ENCODE results near the gene ETV1.

The ETV1 gene

GRCh38 chr7:13910805-13911551 is 78.5 kb downstream of the ETV1 start:
- Histone ChIP-seq H4K20me1 (ENCODE audit: control insufficient read depth, insufficient read depth, low read depth, low read length) (no peaks in the 10 kb centered on the region), H3K4me2 (ENCODE audit: low read length) (no peak overlapping the region), H3K27me3 (ENCODE audit: control insufficient read depth, low read length) (no peaks in the 10 kb centered on the region), H3K4me1 (ENCODE audit: control insufficient read depth, low read length) (no peaks in the 10 kb centered on the region), H3K36me3 (ENCODE audit: control insufficient read depth, low read length) (no peaks in the 10 kb centered on the region), H3K9me3 (ENCODE audit: control insufficient read depth, insufficient read depth, low read length) (no peaks in the 10 kb centered on the region; the same call in 1 of the 2 replicates), H3K79me2 (ENCODE audit: control insufficient read depth, low read length) (no peaks in the 10 kb centered on the region), H3F3A (ENCODE audit: control insufficient read depth, insufficient read depth) (no peaks in the 10 kb centered on the region), H3K27ac (ENCODE audit: low read depth, low read length) (no peak overlapping the region), H3K4me3 (ENCODE audit: low read length) (no peak overlapping the region), H3K9me2 (replicated peaks; ENCODE audit: control insufficient read depth, low read length) (no peaks in the 10 kb centered on the region; the same call in 1 of the 2 replicates)
- TF ChIP-seq EZH2phosphoT487 (IDR thresholded peaks at IDR 0.05; ENCODE audit: borderline replicate concordance, low read length) (no peak), CTCF (IDR thresholded peaks at IDR 0.05; ENCODE audit: low read depth, low read length, poor library complexity, severe bottlenecking) (no peak)

- Histone ChIP-seq H3K4me1 (ENCODE audit: control insufficient read depth, low read length) (no peaks in the 10 kb centered on the region), H3K79me2 (ENCODE audit: control insufficient read depth, low read length) (no peaks in the 10 kb centered on the region), H3F3A (ENCODE audit: control insufficient read depth, insufficient read depth) (no peaks in the 10 kb centered on the region), H3K9me3 (ENCODE audit: control insufficient read depth, insufficient read depth, low read length) (no peaks in the 10 kb centered on the region), H3K9me2 (replicated peaks; ENCODE audit: control insufficient read depth, low read length) (no peaks in the 10 kb centered on the region), H3K36me3 (ENCODE audit: control insufficient read depth, low read length) (no peaks in the 10 kb centered on the region), H4K20me1 (ENCODE audit: control insufficient read depth, insufficient read depth, low read depth, low read length) (no peaks in the 10 kb centered on the region), H3K27me3 (ENCODE audit: control insufficient read depth, low read length) (no peaks in the 10 kb centered on the region), H3K4me2 (ENCODE audit: low read length) (no peak overlapping the region), H3K27ac (ENCODE audit: low read depth, low read length) (no peak overlapping the region), H3K4me3 (ENCODE audit: low read length) (no peak overlapping the region)
- TF ChIP-seq CTCF (IDR thresholded peaks at IDR 0.05; ENCODE audit: low read depth, low read length, poor library complexity, severe bottlenecking) (no peak), EZH2phosphoT487 (IDR thresholded peaks at IDR 0.05; ENCODE audit: borderline replicate concordance, low read length) (no peak)
Observed at GRCh38 chr7:13908667-13909397, 80.6 kb downstream of the ETV1 start.

- Histone ChIP-seq H3K36me3 (ENCODE audit: control insufficient read depth, low read length) (no peaks in the 10 kb centered on the region), H3K27ac (ENCODE audit: low read depth, low read length) (no peak overlapping the region)
Observed at GRCh38 chr7:13907831-13908230, 81.6 kb downstream of the ETV1 start.

More at GRCh38 chr7:13907831-13908230, 81.6 kb downstream of the ETV1 start:
- Histone ChIP-seq H3K9me3 (ENCODE audit: control insufficient read depth, insufficient read depth, low read length) (no peaks in the 10 kb centered on the region), H3K79me2 (ENCODE audit: control insufficient read depth, low read length) (no peaks in the 10 kb centered on the region), H3K9me2 (replicated peaks; ENCODE audit: control insufficient read depth, low read length) (no peaks in the 10 kb centered on the region), H3F3A (ENCODE audit: control insufficient read depth, insufficient read depth) (no peaks in the 10 kb centered on the region), H3K27me3 (ENCODE audit: control insufficient read depth, low read length) (no peaks in the 10 kb centered on the region), H3K4me1 (ENCODE audit: control insufficient read depth, low read length) (no peaks in the 10 kb centered on the region), H3K4me2 (ENCODE audit: low read length) (no peak overlapping the region), H4K20me1 (ENCODE audit: control insufficient read depth, insufficient read depth, low read depth, low read length) (no peaks in the 10 kb centered on the region), H3K4me3 (ENCODE audit: low read length) (no peak overlapping the region)
- TF ChIP-seq EZH2phosphoT487 (IDR thresholded peaks at IDR 0.05; ENCODE audit: borderline replicate concordance, low read length): no peak
- TF ChIP-seq CTCF (IDR thresholded peaks at IDR 0.05; ENCODE audit: low read depth, low read length, poor library complexity, severe bottlenecking): no peak
